ENCODE data around the gene DEPDC1B. TPM values are rescaled to one million over a fixed set of nuclear protein-coding genes. Genes with fewer than 3 reads are reported as not detected.

Gene DEPDC1B
- total and polyA plus RNA-seq, 2 experiments from 2014 or later = 38.3 to 67.9 TPM

Other genes starting within 250 kb of the DEPDC1B start
- 6.5 and 7.0 TPM in 2 replicates for gene ELOVL7, start 144.1 kb upstream of the DEPDC1B start, total RNA-seq (2014; rRNA removed; shearing (Covaris generic))
- 2.3 and 2.9 TPM in 2 replicates for gene ELOVL7, start 144.1 kb upstream of the DEPDC1B start, polyA plus RNA-seq (2016; fragmentation: Nextera tagmentation; extraction: Ambion mirVana)
- 40.0 and 53.9 TPM in 2 replicates for gene ERCC8, start 244.9 kb upstream of the DEPDC1B start, total RNA-seq (2014; rRNA removed; shearing (Covaris generic))
- 13.5 and 21.6 TPM in 2 replicates for gene ERCC8, start 244.9 kb upstream of the DEPDC1B start, polyA plus RNA-seq (2016; fragmentation: Nextera tagmentation; extraction: Ambion mirVana)
- 31.6 and 43.4 TPM in 2 replicates for gene NDUFAF2, start 245.0 kb upstream of the DEPDC1B start, total RNA-seq (2014; rRNA removed; shearing (Covaris generic))
- gene NDUFAF2, start 245.0 kb upstream of the DEPDC1B start, polyA plus RNA-seq (2016; fragmentation: Nextera tagmentation; extraction: Ambion mirVana) = 155 and 180 TPM in 2 replicates

All from GM23338 (cell line).